Activated T-helper 1 cell treated with Interleukin-2 at 50 U/mL for 16 hours (primary cell): ENCODE data around the gene UMAD1.

Source experiments
- DNase-seq: peaks from one replicate; pipeline ENCODE4 v3.0.0-alpha.2; 2020; ENCODE audit warnings: low read depth

Gene UMAD1

DNA sequence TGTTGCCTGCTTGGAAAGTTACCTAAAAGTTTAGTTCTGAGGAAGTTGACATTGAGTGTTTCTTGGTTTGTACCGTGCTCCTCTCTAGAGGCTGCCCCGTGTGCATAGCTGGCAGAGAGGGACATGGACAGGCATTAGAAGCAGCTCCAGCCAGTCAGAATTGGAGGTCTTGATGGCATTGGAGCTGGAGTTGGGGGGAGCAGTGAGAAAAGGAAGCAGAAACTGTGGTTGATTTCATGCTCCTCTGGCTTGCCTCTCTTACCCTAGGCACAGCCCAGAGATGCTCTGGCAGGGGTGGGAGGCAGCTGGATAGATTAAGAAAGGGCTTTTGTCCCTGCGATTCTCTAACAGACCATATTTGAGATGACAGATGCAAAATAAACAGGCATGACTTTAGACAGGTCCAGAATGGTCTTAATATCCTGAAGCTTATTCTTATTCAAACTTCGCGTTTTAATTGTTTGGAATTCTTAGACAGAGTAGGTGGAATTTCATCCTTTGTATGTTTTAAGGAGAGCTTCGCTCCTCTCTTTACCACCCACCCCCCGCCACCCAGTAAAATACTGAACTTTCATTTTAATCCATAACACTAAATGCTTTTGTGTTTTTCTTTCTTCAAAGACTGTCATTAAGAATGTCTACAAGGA is 254.6 kb downstream of the UMAD1 start:
- no peak for DNase-seq

DNA sequence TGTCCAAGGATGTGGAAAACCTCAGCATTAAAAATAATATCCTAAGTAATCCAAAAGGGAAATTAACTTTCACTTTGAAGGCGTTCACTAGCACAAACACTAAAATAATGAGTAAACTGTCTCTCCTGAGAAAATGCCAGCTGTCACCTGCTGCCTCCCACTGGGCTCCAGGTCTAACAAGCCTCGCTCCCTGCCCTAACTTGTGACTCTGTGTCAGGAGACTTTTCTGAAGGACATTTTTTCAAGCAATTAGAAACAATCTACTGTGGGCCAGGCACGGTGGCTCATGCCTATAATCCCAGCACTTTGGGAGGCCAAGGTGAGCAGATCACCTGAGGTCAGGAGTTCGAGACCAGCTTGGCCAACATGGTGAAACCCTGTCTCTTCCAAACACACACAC is 255.2 kb downstream of the UMAD1 start:
- DNase-seq = no peak

DNA sequence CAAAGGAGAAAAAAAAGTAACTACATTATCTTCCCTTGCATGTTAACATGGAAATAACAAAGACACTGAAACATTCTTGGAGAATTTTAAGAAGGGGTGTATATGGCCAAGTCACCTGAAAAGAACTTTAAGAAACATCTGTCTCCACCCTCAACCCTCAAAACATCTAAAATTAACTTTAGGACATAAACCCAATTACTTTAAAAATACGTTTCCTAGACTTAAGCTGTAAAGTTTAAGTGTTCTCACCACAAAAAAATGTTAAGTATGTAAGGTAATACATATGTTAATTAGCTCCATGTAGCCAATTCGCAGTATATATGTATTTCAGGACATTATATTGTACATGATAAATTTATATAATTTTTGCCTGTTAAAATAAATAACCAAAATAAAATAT is 257.0 kb downstream of the UMAD1 start:
- no peak for DNase-seq

DNA sequence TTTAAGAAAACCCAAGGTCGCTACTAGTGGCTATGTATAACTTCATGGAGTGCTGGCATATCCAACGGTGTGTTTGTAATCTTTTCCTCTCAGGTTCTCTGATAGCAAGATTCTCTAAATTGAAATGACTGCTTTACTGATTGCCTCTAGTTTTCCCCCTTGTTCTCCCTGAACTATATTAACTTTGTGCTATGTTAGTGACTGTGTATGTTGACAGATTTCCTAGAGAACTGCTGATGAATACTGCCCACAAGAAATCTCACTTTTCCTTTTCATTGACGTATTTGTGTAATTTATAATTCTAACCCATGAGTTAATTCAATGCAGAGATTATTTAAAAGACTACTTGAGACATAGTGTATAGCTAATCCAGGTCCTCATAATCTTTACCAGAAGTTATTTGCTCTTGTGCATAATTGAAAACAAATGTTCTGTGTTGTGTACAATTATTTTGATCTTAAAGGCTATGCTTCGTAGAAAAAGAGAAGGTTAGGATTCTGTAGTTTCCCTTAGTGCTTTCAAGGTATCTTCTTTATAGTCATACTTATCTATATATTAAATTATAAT is 257.5 kb downstream of the UMAD1 start:
- no peak for DNase-seq

DNA sequence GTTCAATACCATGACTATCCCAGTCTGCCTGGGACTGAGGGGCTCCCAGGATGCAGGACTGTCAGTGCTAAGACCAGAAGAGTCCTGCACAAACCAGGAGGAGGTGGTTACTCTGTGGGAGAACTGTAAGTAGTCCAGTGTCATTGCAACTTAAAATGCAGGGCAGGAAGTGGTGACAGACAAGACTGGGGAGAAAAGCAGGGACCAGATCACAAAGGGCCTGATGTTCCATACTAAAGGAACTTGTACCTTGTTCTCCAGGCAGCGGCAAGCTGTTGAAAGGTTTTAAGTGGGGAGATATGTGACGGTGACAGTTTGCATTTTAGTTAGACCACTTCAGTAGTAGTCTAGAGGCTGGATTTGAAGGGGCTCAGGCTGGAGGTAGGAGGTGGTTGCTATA is 262.3 kb downstream of the UMAD1 start:
- DNase-seq = no peak

DNA sequence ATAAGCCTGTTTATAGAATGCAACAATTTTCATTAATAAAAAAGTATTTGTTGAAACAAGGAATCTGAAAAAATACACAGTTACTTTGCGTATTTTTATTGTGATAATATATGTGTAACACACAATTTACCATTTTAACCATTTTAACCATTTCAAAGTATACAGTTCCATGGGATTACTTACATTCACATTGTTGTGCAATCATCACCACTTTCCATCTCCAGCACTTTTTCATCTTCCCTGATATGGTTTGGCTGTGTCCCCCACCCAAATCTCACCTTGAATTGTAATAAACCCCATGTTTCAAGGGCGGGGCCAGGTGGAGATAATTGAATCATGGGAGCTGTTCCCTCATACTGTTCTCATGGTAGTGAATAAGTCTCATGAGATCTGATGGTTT is 266.8 kb downstream of the UMAD1 start:
- DNase-seq = no peak

DNA sequence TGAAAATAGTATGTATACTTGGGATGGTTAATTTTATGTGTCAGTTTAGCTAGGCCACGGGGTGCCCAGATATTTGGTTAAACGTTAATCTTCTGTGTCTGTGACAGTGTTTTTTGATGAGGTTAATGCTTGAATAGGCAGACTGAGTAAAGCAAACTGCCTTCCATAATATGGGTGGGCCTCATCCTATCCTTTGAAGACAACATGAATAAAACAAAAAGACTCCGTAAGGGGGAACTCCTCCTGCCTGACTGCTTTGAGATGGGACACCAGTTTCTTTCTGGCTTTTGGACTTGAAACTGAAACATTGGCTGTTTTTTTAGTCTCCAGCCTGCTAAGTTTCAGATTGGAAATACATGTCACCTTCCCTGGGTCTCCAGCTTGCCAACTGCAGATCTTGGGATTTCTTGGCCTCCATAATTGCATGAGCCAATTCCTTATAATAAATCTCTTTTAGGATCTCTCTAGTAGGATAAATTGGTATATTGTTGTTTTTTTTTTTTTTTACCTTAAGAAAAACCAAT is 268.1 kb downstream of the UMAD1 start:
- DNase-seq = no peak

DNA sequence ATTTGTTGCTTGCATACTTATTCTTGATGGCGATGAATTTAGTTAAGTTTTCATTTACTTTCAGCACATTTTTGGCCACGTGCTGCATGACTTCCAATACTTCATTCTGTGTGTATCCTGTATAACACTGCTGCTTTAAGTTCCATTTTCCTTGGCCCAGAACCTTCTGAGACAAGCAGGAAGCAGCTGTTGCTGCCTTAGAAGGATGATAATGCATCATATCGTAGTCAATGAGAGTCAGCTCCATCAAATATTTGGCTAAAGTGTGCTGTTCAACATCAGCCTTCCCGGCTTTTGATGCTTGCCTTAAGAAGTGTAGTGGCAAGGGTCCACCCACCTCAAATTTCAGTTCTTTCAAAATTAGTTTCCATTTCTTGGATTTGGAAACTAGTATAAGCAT is 268.8 kb downstream of the UMAD1 start:
- no peak for DNase-seq

DNA sequence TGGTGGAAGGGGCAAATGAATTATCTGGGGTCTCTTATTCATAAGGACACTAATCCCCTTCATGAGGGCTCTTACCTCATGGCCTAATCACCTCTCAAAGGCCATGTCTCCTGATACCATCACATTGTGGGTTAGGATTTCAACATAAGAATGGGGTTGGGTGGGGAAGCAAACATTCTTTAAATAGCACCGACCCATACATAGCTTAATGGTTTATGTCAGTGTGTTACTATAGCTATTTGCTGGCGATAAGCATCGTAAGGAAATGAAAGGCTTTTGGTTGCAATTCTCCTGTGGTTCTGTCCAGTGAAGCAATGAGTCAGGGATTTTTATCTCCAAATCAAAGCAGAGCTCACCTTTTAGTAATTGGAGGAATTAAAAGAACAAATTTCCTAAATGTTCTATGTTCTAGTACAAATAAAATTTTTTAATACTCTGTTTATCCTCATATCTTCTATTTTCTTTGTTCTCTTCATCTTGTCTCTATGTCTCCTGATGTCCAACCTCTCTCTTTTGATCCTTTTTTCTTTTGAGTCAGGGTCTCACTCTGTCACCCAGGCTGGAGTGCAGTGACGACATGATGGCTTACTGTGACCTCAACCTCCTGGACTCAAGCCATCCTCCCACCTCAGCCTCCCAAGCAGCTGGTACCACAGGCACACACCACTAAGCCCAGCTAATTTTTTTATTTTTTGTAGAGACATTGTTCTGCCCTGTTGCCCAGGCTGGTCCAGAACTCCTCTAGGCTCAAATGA is 271.0 kb downstream of the UMAD1 start:
- no peak for DNase-seq

DNA sequence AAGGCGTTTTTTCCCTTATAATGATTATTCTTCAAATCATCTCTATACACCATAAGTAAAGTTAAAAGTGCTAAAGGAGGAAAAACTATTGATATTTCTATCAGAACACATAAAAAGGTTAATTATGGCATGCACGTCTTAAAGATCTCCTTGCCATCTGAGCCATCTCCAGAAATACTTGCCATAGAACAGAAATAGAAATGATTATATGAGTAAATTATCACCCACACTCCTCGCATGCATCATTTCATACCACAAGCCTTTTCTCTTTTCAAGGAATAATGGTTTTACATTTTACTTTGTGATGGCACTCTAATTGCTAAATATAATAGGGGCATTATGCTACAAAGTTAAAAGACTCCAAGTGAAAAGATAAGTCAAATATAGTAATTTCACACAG is 272.4 kb downstream of the UMAD1 start:
- no peak for DNase-seq

DNA sequence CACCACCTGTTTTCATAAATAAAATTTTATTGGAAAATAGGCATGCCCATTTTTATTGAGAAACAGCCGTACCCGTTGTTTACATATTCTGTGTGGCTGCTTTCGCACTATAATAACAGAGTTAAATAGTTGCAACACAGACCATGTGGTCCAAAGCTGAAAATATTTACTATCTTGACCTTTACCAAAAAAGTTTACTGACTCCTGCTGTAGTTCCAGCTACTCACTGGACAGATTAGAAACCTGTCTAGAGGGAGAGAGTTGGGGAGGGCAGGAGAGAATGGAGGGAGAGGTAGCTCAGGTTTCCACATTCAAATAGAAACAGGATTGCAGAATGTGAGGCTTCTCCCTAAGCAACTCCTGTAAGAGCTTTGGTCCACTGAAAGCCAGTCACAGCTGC is 273.0 kb downstream of the UMAD1 start:
- no peak for DNase-seq

DNA sequence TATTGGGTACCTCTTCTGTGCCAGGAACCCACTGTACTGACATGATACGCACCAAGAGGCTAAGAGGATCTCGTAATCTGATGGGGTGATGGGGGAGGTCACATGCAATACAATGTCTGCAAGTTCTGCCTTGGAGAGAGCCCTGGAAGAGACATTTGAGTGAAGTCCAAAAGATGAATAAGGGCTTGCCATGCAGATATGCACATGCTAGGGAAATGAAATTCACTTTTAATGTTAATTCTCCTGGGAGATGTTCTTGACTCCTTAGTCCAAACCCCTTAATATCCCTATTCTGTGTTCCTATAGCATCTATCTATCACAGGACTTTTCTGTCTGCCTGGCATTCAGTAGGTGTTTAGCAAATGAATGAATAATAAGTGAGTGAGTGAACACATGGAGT is 274.0 kb downstream of the UMAD1 start:
- no peak for DNase-seq

DNA sequence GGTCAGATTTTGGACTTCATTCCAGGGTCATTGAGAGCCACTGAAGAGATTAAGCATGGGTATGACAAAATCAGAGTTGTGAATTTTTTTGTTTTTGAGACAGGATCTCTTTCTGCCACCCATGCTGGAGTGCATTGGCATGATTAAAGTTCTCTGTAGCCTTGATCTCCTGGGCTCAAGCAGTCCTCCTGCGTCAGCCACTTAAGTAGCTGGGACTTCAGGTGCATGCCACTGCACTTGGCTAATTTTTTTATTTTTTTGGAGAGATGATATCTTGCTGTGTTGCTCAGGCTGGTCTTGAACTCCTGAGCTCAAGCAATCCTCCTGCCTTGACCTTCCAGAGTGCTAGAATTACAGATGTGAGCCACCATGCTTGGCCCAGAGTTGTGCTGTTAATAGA is 275.5 kb downstream of the UMAD1 start:
- no peak for DNase-seq

DNA sequence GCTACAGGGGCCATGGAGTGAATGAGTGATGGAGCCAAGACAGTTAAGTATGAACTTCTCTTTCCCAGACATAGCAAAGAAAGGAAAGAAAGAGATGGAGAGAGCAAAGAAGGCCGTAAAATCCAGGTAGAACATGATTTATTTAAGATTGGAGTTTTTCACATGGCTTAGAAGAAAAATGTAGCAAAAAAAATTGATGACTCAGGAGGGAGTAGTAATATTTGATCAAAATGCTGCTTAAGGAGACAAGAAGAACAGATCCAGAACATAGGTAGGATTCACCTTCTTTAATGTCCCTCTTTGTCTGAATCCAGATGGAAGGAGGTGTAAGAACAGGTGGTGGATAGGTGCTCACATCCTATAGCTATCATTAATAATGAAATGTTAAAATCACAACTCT is 277.0 kb downstream of the UMAD1 start:
- DNase-seq = no peak

DNA sequence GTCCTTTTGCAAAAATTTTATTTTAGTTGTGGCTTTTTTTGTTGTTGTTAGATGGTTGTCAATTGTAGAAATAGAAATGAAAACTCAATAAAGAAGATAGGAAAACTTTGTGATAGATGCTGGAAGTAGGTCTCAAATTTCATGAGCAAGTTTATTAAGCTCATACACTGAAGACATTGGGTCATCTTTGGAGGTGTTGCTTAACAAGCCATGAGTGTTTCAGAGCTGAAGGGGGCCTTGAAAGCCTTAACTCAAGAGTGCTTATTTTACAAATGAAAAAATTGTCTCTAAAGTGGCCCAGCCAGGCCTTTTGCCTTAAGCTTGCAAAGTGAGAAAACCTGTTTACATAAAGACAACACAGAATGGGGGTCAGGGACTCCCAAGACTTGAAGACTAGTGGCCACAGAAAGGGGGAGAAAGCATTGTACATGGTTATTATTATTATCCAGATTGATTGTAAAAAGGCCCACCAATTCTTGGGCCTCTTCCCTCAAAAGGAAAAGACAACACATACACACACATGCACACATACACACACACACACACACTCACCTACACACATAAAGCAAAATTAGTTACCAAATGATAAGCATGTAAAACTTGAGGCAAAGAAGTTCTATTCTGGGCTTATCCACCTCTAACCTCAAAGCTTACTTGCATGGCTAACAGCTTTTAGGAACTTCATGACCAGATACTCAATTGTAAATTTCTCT is 278.3 kb downstream of the UMAD1 start:
- DNase-seq = no peak

DNA sequence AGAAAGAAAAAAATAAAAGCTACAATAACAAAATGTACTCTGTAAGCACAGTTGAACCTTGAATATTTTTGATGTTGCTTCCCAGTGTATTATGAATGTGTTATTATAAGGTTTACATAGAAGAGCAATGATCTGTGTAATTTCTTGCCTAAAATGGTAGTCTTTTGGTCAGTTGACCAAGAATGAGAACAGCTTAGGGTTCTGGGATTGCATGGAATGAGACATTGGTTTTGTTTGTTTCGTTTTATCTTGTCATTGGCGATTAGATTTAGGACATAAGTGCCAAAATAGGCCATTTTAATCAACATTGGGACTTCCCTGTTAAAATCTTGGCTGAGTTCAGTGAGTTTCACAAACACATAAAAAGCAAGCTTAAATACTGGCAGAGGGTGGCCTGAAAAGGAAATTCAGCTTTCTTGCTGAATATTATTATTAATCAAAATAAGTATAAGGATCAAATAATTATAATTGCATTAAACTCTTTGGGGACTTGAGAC is 278.9 kb downstream of the UMAD1 start:
- no peak for DNase-seq

DNA sequence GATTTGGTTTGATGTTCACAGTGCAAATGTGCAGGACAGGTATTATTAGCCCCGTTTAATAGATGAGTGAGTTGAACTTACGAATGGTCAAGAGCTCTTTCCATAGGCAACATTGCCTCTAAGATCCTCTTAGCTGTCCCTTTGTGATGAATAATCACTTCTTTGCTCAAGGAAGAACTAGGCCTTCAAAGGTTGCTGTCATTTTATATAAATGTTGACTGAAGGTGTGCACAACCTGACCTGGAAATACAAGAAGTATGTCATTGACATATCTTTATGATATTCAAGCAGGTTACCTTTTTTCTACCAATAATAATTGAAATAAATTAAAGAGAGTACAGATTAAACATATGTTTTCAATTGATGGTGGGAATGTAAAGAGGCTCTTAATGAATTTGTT is 279.5 kb downstream of the UMAD1 start:
- DNase-seq = no peak

DNA sequence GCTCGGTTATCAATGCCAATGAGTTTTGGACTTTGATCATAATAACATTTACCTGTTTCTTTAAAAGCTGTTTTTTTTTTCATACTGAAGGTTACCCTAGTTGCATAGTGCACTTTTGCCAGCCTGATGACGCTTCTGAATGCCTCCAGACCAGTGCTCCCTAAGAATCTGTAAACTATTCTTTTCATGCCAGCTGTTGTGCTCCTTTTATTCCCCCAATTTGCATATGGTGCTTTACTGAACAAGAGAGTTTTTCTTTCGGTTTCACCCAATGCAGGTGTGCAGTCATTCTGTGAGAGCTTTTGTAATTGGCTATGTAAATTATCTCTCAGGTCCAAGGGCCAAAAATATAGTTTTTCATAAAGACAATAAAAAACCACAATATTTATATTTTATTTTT is 279.9 kb downstream of the UMAD1 start:
- no peak for DNase-seq

DNA sequence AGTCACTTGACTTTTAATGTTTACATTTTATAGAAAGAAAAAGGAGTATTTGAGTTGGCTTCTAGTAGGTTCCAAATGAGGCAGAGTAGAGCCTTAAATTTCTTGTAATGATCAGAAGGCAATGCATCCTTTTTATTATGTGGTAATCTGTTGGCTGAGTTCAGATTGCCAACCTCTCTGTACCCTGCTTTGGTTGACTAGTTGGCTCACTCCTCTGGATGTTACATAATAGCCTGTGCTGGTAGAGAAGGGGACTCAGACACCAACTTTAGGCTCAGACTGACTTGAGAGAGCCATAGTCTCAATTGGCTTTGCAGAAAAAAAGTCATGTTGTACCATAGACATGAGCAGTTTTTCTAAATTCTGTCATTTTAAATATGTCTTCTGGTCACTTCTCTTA is 281.3 kb downstream of the UMAD1 start:
- DNase-seq = no peak

DNA sequence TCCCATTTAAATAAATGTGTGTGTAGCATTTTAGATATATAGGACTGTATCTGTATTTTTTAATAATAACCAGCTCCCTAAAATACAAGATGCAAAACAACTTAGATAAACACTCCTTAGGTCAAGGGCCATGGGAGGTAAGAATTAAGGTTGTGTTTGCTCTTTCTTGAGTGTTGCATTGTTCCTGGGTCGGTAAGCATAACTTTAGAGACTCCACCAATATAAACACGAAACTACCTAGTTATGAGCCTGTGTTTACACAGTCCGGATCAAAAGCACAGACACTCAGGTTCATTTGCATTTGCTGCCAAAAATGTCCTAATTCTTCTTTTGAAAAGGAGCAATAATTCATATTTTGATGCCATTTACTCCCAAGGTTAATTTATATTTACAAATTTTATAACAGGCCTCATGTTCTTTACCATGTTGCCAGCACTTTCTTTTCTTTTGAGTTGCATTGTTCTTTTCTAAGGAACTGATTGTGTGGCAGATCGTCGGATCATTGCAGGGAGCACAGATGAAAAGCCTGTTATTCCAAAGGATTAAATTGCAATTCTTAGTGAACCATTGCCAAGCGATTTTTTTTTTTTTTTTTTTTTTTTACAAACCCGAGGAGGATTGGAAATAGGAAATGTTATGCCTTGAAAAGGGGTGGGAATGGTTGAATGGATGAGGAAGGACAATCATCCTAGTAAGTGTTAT is 282.3 kb downstream of the UMAD1 start:
- no peak for DNase-seq

DNA sequence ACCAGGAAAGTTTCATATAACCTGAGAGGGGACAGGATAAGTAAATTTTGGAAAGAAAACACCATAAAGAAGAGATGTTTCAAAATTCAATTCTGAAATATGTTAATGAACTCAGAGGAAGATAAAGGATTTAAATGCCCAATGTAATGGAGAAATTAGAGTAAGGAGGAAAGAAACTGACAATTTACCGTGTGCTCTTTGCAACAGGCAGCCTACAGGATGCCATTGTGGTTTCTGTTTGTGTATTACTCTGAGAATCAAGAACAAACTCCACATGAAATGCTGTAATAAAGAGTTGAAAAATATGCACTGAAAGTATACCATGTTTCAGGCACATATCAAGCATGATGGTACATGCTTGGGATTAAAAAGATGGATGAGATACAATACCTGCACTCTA is 283.3 kb downstream of the UMAD1 start:
- no peak for DNase-seq

DNA sequence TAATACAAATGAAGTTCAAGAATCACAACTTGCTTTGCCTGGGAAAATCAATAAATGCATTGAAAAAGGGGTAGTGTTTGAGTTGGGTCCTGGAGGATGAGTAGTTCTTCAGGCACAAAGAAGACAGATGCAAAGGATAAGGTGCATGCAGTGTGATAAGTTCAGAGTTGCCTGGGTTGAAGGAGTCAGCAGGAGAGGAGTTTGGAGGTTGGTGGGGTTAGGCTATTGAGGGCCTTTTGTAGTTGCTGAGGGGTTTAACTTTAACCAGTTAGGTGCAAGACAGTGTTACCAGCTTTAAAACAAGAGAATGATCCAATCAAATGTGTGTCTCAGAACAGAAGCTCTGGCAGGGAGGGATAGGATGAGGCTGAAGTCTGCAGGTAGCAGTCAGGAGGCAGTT is 283.8 kb downstream of the UMAD1 start:
- DNase-seq = no peak
